K562 (cell line): ENCODE data around the gene ZGLP1. TPM values are rescaled to one million over a fixed set of nuclear protein-coding genes. Genes with fewer than 3 reads are reported as not detected.

Experiments
- ARNT ChIP-seq, 2 experiments: fragments of 450-650 bp; IDR thresholded peaks; 2 replicates each; pipeline ENCODE4 v1.6.1; 2016; ENCODE audit warnings: mild to moderate bottlenecking in 1 of 2
- BRD9 ChIP-seq: fragments of 450-650 bp; IDR thresholded peaks from 2 replicates; pipeline ENCODE4 v1.6.1; 2018; ENCODE audit warnings: low read depth; ENCODE audit not compliant: partially characterized antibody
- CBX2 ChIP-seq: fragments of 200-600 bp; sonication (generic); IDR thresholded peaks from one replicate; pipeline ENCODE4 v1.6.1; 2012; ENCODE audit warnings: mild to moderate bottlenecking, low read length, inconsistent platforms; ENCODE audit not compliant: insufficient read depth, poor library complexity, severe bottlenecking
- CSDE1 ChIP-seq, 2 experiments: fragments of 450-650 bp; IDR thresholded peaks; 2 replicates each; pipeline ENCODE4 v1.6.1; 2016; ENCODE audit warnings: mild to moderate bottlenecking in 1 of 2
- E2F3 ChIP-seq: fragments of 250-450 bp; sonication (Bioruptor Pico); IDR thresholded peaks from 2 replicates; pipeline ENCODE4 v1.4.0; 2020; ENCODE audit warnings: mild to moderate bottlenecking
- ELF2 ChIP-seq: fragments of 250-450 bp; sonication (Bioruptor Pico); IDR thresholded peaks from 2 replicates; pipeline ENCODE4 v1.5.0; 2021; ENCODE audit warnings: mild to moderate bottlenecking
- FOXA3 ChIP-seq, 2 experiments: fragments of 450-650 bp in 1 of 2; sonication (generic) in 1 of 2; formaldehyde crosslinking; IDR thresholded peaks in 1 of 2; conservative IDR thresholded peaks in 1 of 2; 2 replicates each; pipeline versions ENCODE4 v1.4.0 to v1.8.0; 2020 to 2022; ENCODE audit warnings: mild to moderate bottlenecking in 2 of 2, missing genetic modification reagents in 1 of 2
- GATA2 ChIP-seq: sonication (generic); formaldehyde crosslinking; IDR thresholded peaks from 2 replicates; pipeline ENCODE4 v1.4.0; 2020; ENCODE audit warnings: mild to moderate bottlenecking, missing genetic modification reagents
- HIVEP1 ChIP-seq: fragments of 250-450 bp; sonication (Bioruptor Pico); IDR thresholded peaks from 2 replicates; pipeline ENCODE4 v1.4.0; 2020; ENCODE audit warnings: mild to moderate bottlenecking
- KLF10 ChIP-seq: fragments of 250-450 bp; sonication (Bioruptor Pico); IDR thresholded peaks from 2 replicates; pipeline ENCODE4 v1.6.1; 2021; ENCODE audit warnings: matching md5 sums
- NFYB ChIP-seq: IDR thresholded peaks from 2 replicates; pipeline ENCODE4 v1.6.1; 2011; ENCODE audit warnings: mild to moderate bottlenecking, moderate library complexity; ENCODE audit not compliant: insufficient read length; ENCODE audit errors: extremely low read depth
- PCBP2 ChIP-seq: fragments of 200-400 bp; formaldehyde crosslinking; IDR thresholded peaks from 2 replicates; pipeline ENCODE4 v1.6.1; 2018; ENCODE audit warnings: low read length, low read depth, mild to moderate bottlenecking, moderate library complexity; ENCODE audit not compliant: poor library complexity, severe bottlenecking
- PHF8 ChIP-seq: fragments of 200-600 bp; sonication (generic); IDR thresholded peaks from 2 replicates; pipeline ENCODE4 v1.6.1; 2012; ENCODE audit warnings: mixed run types, mild to moderate bottlenecking, inconsistent platforms, low read length, moderate library complexity, borderline replicate concordance
- POLR2G ChIP-seq: fragments of 200-400 bp; formaldehyde crosslinking; IDR thresholded peaks from 2 replicates; pipeline ENCODE4 v1.6.1; 2017; ENCODE audit warnings: low read depth, mild to moderate bottlenecking, antibody characterized with exemption, low read length, moderate library complexity
- PRPF4 ChIP-seq: fragments of 200-400 bp; formaldehyde crosslinking; IDR thresholded peaks from one replicate; pipeline ENCODE4 v1.6.1; 2017; ENCODE audit warnings: low read length, low read depth, mild to moderate bottlenecking; ENCODE audit not compliant: insufficient read depth, poor library complexity, severe bottlenecking
- RBM39 ChIP-seq: fragments of 200-400 bp; formaldehyde crosslinking; optimal IDR thresholded peaks from 2 replicates; pipeline ENCODE3; 2018; ENCODE audit warnings: low read depth, low read length
- SMARCA4 ChIP-seq: fragments of 450-650 bp; IDR thresholded peaks from 2 replicates; pipeline ENCODE4 v1.6.1; 2016
- SOX6 ChIP-seq: fragments of 450-650 bp; IDR thresholded peaks from 2 replicates; pipeline ENCODE4 v1.6.1; 2014; ENCODE audit warnings: mild to moderate bottlenecking
- SP1 ChIP-seq: sonication (generic); formaldehyde crosslinking; IDR thresholded peaks from 2 replicates; pipeline ENCODE4 v1.8.1; 2022; ENCODE audit warnings: mild to moderate bottlenecking, missing genetic modification reagents
- TAF1 ChIP-seq: IDR thresholded peaks from 2 replicates; pipeline ENCODE4 v1.6.1; 2011; ENCODE audit warnings: mild to moderate bottlenecking, low read length, moderate library complexity; ENCODE audit not compliant: insufficient read depth, control insufficient read depth, severe bottlenecking; ENCODE audit errors: extremely low read depth
- THRAP3 ChIP-seq: fragments of 450-650 bp; IDR thresholded peaks from 2 replicates; pipeline ENCODE4 v1.6.1; 2016; ENCODE audit warnings: mild to moderate bottlenecking, inconsistent platforms, borderline replicate concordance
- TSHZ1 ChIP-seq: fragments of 250-450 bp; sonication (Bioruptor Pico); IDR thresholded peaks from 2 replicates; pipeline ENCODE4 v1.4.0; 2020; ENCODE audit warnings: mild to moderate bottlenecking, moderate library complexity
- WHSC1 ChIP-seq: IDR thresholded peaks from one replicate; pipeline ENCODE4 v1.6.1; 2012; ENCODE audit warnings: low read length, control low read depth, inconsistent platforms
- ZBTB9 ChIP-seq: fragments of 450-650 bp; formaldehyde crosslinking; IDR thresholded peaks from 2 replicates; pipeline ENCODE4 v1.4.0; 2020; ENCODE audit warnings: mild to moderate bottlenecking, moderate library complexity
- ZEB2 ChIP-seq: fragments of 450-650 bp; IDR thresholded peaks from 2 replicates; pipeline ENCODE4 v1.6.1; 2016
- ZNF239 ChIP-seq: fragments of 250-450 bp; sonication (Bioruptor Pico); IDR thresholded peaks from 2 replicates; pipeline ENCODE4 v1.4.0; 2020; ENCODE audit warnings: mild to moderate bottlenecking
- polyA plus RNA-seq, 8 experiments: library from polyadenylated mRNA; depleted of rRNA in 4 of 8; stranded (reverse) in 5 of 8; unstranded in 3 of 8; fragments of >200 nt; fragmentation: Nextera tagmentation in 2 of 8; fragmentation: Illumina TruSeq in 1 of 8; extraction: Ambion mirVana in 2 of 8; extraction: Trizol in 1 of 8; gene quantifications; 2 replicates each; pipeline versions ENCODE4 v1.2.1 to v1.2.3, GENCODE V29; 2011 to 2014; ENCODE audit warnings: inconsistent platforms in 1 of 8, missing spikeins in 1 of 8
- total RNA-seq, 7 experiments: library from RNA; depleted of rRNA in 6 of 7; stranded (reverse); fragments of >200 nt in 6 of 7; fragmentation: Illumina TruSeq in 2 of 7; extraction: Trizol in 2 of 7; gene quantifications; 2 replicates each; pipeline versions ENCODE4 v1.2.1 to v1.2.3, GENCODE V29; 2011 to 2021; ENCODE audit warnings: low replicate concordance in 1 of 7

ZGLP1 gene
- total and polyA plus RNA-seq, 9 of the 15 experiments (the other 6 are each of a cell fraction or from before 2014, with no cell fraction given) = 0.24 to 4.5 (median 2.2) TPM

- TF ChIP-seq TSHZ1 (CRISPR knock-in tag) = no peak
- TF ChIP-seq ZEB2 = no peak
- no peak; the same call in 1 of the 2 replicates for TF ChIP-seq GATA2 (CRISPR knock-in tag)
- no peak for TF ChIP-seq ARNT (IDR thresholded peaks at IDR 0.05)
- no peak for TF ChIP-seq RBM39
- TF ChIP-seq TAF1 = peak; percentile 65
- TF ChIP-seq CBX2 = no peak
- no peak for TF ChIP-seq SOX6
- no peak for TF ChIP-seq BRD9
- no peak for TF ChIP-seq ELF2 (CRISPR knock-in tag)
- TF ChIP-seq PHF8 = peak; percentile 66; the same call in 1 of the 2 replicates
- TF ChIP-seq THRAP3 = 0 out of 2 replicates have a peak, but pooled peaks have one; percentile 10
- no peak for TF ChIP-seq E2F3 (CRISPR knock-in tag)
- no peak for TF ChIP-seq SMARCA4
- TF ChIP-seq CSDE1 (IDR thresholded peaks at IDR 0.05) = no peak
- no peak for TF ChIP-seq PRPF4
- no peak for TF ChIP-seq ZNF239
- TF ChIP-seq HIVEP1 (CRISPR knock-in tag) = no peak
- TF ChIP-seq WHSC1 = no peak
- no peak for TF ChIP-seq PCBP2
- no peak for TF ChIP-seq FOXA3 (CRISPR knock-in tag; conservative IDR thresholded peaks at IDR 0.05 in 1 of 2, IDR thresholded peaks at IDR 0.05 in 1 of 2)
- TF ChIP-seq SP1 (CRISPR knock-in tag) = peak; percentile 67; the same call in 1 of the 2 replicates
- no peak for TF ChIP-seq KLF10 (CRISPR knock-in tag)
- no peak for TF ChIP-seq NFYB
- TF ChIP-seq POLR2G = peak; percentile 95
- TF ChIP-seq ZBTB9 = no peak
These were observed 18.6 kb downstream of the ZGLP1 start (continued) for GRCh38 chr19:10290876-10291553.
